GM18868 (cell line): Measurements from ENCODE around the gene DISC1.
"Not testable (repeated sequence)": the region's sequence is repeated elsewhere in the genome, so short reads cannot be mapped to it uniquely, and the experiment has no call there.

ENCODE experiments used
- ATAC-seq: cut with Tn5 transposase; IDR thresholded peaks from one replicate; pipeline ENCODE4 v1.9.1; 2021; ENCODE audit warnings: mild to moderate bottlenecking, moderate library complexity; ENCODE audit not compliant: unreplicated experiment

Gene DISC1

GRCh38 chr1:231626535-231626950 lies at the start of gene DISC1:
TSS of gene DISC1 (plus strand) at chr1:231626790. CDS start at chr1:231626868, 78 bp downstream.
- ATAC-seq = peak; percentile 62

DNA sequence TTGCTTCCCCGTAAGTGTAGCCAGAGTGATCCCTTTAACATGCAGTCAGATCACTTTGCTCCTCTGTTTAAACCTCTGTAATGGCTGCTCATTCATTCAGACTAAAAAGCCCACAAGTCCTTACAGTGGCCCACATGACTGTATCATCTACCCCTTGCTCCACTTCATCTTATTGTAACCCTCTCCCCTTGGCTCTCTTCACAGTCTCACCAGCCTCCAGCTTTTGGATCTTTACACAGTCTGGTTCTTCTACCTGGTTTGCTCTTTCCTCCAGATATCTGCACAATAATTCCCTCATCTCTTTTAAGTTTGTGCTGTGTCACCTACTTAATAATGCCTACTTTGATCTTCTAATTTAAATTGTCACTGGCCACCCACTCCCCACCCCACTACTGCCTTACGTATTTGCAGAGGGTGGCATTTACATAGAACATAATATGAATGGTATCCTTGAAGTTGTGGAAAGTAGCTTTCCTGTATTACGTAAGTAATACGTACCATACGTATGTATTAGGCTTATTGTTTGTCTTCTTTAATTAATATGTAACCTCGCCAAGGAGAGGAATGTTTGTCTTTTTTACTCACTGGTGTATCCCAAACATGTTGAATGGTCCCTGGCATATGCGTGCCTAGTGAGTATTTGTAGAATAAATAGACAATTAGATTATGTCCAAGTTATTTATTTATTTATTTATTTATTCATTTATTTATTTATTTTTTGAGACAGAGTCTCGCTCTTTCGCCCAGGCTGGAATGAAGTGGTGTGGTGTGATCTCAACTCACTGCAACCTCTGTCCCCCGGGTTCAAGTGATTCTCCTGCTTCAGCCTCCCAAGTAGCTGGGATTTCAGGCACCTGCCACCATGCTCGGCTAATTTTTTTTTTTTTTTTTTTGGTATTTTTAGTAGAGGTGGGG lies 49.5 kb upstream of the DISC1 start:
- ATAC-seq = no peak

DNA sequence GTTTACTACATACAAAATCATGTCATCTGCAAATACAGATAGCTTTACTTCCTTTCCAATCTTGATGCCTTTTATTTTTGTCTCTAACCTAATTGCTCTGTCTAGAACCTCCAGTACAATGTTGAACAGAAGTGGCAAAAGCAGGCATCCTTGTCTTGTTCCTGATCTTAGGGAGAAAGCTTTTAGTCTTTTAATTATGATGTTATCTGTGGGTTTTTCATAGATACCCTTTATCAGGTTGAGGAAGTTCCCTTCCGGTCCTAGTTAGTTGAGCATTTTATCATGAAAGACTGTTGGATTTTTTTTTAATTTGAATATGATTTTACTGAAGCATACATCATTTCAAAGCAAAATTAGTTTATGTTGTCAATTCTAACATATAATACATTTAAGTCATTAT lies 45.7 kb upstream of the DISC1 start:
- ATAC-seq = no peak

DNA sequence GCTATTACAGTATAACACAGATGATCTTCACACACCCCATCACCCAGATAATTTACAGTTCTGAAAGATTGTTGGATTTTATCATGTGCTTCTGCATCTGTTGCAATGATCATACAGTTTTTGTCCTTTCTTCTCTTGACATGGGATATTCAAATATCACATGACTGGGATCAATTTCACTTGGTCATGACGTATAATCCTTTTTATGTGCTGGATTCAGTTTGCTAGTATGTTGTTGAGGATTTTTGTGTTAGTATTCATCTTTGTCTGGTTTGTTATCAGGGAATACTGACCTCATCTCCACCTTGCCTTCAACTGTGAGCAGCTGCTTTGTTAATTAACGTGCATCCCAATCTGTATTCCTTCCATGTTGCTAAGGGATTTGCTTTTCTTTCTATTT lies 44.7 kb upstream of the DISC1 start:
- ATAC-seq = no peak

DNA sequence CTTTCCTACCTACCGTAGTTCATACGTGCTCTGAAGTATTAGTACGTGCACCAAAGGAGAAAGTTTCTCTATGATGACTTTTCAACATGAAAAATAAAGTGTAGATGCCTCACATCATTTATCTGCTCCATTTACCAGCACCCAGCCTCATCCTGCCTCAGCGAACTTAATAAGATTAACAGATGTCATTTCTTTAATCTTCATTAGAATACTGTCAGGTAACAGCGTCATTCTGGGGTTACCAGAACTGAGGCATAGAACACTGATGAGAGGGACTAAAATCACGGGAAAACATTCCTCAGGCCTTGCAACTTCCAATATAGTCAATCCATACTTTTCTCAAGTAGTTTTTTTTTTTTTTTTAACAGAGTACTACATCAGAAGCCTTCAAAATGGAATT lies 43.2 kb upstream of the DISC1 start:
- ATAC-seq = no peak

GRCh38 chr1:231584117-231584516 lies 42.5 kb upstream of the DISC1 start:
- ATAC-seq = no peak

GRCh38 chr1:231584921-231585320 lies 41.7 kb upstream of the DISC1 start:
- no peak for ATAC-seq

DNA sequence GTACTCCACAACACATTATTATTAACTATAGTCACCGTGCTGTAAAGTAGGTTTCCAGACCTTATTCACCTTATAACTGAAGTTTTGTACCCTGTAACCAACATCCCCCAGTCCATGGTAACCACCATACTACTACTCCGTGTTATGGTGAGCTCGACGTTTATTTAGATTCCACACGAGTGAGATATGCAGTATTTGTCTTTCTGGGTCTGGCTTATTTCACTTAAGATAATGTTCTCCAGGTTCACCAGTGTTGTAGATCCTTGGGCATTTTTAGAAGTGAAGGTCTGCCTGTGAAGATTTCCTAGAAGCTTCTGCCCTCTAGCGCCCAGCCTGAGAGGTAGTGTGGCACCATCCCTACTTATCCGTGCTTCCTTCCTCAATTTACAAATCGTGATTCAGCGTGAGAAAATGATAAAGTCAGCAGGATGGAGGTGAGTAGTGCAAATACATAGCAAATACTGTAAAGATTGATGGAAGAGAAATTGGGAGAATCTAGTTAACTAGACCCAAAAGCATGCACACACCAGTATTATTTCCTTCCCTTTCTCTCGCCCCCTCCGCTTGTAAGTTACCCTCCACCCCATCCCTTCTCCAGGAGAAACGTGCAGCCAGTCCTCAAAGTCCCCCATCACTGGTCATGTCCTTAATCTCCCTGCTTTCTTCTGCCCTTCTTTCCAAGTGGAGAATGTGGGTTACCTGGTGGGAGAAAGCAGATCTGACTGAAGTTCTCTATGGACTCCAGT lies 36.0 kb upstream of the DISC1 start:
- ATAC-seq = peak; percentile 67

DNA sequence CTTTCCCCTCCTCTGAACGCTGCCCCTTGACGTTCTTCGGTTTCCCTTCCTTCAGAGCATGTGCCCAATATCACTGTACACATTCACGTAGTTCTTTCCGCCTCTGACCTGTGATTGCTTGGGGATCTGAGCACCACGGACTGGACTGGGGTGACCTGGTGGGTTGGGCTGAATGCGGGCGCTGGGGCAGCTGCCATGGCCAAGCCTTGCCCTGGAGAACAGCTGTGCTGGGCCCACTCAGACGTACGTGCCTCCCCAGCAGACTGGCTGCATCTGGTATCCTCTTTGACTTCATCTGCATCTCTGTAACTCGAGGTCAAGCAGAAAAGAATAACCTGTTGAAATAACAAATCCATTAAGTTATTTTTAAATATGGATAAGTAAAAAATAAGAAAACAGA lies 35.1 kb upstream of the DISC1 start:
- ATAC-seq = no peak

GRCh38 chr1:231592809-231593208 lies 33.8 kb upstream of the DISC1 start:
- ATAC-seq = no peak

DNA sequence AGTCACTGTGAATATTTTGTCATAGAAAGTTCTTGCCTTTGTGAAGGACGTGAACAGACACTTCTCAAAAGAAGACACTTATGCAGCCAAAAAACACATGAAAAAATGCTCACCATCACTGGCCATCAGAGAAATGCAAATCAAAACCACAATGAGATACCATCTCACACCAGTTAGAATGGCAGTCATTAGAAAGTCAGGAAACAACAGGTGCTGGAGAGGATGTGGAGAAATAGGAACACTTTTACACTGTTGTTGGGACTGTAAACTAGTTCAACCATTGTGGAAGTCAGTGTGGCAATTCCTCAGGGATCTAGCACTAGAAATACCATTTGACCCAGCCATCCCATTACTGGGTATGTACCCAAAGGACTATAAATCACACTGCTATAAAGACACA lies 33.3 kb upstream of the DISC1 start:
- not testable (repeated sequence) for ATAC-seq

GRCh38 chr1:231594123-231594522 lies 32.5 kb upstream of the DISC1 start:
- ATAC-seq = no peak

DNA sequence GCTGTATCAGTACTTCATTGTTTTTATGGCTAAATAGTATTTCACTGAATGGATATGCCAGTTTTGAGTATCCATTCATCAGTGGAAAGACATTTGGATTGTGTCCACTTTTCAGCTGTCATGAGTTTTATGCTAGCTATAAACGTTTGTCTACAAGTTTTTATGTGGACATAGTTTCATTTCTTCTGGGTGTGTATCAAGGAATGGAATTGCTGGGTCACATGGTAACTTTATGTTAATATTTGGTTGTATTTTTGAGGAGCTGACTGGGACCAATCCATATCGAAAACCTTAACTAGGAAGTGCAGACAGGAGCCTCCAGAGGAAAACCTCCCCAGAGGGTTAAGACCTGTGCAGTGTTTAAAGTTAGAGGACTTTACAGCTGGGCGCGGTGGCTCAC lies 31.8 kb upstream of the DISC1 start:
- ATAC-seq = no peak

GRCh38 chr1:231596337-231596791 lies 30.2 kb upstream of the DISC1 start:
- ATAC-seq = no peak

GRCh38 chr1:231597971-231598370 lies 28.6 kb upstream of the DISC1 start:
- no peak for ATAC-seq

DNA sequence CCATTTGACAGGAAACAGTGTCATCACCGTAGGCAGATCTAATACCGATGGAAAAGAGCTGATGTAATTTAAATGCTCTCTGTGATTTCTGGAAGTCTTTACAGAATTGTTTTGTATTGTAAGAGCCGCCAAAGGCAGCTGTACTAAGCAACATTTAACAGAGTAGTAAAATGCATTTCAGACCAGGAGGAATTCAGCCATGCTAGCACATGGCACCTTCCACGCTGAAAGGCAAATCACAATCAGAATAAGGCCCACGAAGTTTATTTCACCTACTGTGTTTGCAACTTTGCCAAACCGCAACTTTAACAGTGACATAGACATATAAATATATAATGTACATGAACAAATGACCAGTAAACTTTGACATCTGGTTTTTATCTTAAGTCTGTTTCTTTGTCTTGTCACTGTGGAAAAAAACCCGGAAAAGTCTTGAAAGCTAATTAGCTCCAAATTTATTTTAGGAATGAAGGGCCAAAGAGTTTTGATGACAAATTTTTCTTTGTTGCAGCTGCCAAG lies 26.1 kb upstream of the DISC1 start:
- no peak for ATAC-seq

DNA sequence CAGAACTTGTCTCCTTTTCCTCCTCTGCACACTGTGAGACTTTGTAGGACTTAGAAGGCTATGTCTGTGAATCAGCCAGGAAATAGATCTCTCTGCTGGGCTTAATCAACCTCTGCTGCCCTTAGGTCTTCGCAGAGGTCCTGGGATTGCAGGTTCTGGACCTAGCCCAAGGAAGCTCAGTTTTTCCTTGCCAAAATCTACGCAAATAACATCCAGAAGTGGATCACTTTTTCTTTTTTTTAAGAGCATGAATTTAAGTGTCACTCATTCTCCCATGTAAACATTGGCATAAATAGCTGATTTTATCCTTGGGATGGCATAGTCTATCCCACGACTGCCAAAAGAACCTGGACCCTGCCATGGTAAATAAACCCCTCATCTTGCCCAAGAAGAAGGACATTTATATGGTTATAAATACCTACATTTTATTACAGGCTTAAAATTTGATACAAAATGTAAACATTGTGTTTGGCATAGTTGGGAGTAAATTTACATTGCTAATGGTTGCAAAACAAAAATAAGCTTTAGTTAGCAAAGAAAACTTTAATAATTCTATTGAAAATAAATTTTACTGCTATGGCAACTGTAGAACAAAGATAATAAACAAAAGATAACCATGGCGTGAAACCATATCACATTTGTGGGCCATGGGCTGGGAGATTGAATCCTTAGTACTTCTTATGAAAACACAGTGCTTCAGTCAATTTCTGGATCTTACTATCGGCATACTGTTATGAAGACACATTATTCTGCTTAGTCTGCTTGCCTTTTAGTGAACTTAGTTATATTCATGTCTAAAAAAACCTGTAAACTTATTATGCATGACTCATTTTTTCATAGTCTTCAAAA lies 24.5 kb upstream of the DISC1 start:
- no peak for ATAC-seq

DNA sequence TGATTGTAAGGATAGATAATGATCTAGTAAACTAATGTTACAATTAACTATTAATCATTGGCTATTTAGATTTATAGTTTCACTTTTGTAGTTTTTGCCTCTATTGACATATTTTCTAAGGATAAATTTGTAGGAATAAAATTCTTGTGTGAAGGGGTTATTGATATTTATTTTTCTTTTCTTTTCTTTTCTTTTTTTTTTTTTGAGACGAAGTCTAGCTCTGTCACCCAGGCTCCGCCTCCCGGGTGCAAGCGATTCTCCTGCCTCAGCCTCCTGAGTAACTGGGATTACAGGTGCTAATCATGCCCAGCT lies 24.0 kb upstream of the DISC1 start:
- ATAC-seq = no peak

DNA sequence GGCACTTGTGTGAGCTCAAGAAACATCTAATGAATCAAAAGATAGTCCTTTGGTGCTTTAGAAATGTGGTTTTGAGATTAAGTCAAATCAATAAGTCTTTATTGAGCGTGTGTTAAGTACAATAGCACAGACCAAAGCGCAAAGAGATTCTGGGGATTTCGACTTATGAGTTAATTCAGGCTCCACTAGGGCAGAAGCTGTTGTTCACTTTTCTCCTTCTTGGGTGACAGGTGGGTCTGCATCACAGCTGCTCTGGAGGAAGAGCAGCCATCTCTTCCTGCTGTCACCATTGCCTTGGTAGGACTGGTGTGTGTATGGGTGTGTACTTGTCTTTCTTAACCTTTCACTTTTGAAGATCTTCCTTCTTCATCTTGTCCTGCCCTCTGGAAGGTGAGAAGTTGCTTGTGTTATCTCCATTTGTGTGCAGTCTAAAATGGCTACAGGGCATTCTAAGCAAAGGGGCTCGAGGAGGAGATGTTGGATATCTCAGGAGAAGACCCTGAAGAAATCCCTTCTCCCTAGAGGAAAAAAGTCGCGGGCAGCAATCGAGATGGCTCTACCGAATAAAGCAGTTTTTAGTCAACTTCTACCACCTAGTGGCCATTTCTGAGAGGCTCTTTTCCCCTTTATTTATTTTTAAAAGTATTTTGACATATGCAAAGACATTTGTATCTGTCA lies 22.9 kb upstream of the DISC1 start:
- peak; percentile 76 for ATAC-seq

DNA sequence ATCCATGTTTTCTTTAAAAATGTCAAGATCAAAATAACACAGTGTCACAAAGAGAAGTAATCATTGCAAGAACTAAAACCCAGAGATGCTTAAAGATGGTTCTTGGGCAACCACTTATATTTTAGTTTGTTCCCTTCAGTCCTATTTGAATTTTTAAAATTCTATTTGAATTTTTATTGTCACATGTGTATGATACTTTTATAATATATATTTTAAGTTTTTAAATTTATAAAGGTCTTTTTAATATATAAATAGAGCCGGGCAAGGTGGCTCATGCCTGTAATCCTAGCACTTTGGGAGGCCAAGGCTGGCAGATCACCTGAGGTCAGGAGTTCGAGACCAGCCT lies 22.3 kb upstream of the DISC1 start:
- ATAC-seq = no peak
